ENCODE measurements around the gene HOXD11. TPM values are rescaled to one million over a fixed set of nuclear protein-coding genes. Genes with fewer than 3 reads are reported as not detected.

Gene HOXD11
- total RNA-seq, 1 experiment from 2014 or later, result not detected

DNA sequence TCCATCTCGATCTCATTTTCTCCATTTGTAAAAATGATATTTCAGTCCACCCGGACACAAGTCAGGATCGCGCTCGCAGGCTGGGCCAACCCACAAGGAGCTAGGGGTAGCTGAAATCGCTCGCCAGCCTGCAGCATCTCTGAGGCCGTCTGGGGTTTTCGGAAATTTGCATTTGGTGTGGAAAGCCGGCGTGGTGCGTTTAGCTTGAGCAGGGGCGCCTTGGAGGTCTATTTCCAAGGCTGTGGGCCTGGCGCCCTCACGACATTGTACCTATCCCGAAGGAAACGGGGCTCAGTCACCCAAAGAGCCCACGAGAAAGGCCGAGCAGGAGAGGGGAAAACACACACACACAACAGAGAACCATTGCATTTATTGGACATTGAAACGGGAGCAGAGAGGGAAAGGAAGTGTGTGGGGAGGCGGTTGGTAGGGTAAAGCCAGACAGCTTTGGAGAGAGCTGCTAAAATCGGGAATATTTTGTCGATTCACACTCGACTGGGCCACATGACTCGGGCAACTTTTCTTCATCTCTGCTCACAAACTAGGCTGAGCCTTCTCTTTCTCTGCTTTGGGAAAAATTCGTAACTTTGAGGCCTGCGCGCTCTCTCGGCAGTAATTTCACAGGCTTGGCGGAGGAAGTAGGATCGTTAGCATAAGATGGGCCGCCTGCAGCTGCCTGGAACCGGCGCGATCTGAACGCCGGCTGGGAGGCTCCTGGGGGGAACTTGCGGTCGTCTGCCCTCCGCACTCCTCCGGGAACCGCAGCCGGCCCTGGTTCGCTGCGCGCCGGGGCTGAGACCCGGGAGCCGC, 21.3 kb downstream of the HOXD11 start:
- DNase-seq (ENCODE audit: low spot score), result no peak

DNA sequence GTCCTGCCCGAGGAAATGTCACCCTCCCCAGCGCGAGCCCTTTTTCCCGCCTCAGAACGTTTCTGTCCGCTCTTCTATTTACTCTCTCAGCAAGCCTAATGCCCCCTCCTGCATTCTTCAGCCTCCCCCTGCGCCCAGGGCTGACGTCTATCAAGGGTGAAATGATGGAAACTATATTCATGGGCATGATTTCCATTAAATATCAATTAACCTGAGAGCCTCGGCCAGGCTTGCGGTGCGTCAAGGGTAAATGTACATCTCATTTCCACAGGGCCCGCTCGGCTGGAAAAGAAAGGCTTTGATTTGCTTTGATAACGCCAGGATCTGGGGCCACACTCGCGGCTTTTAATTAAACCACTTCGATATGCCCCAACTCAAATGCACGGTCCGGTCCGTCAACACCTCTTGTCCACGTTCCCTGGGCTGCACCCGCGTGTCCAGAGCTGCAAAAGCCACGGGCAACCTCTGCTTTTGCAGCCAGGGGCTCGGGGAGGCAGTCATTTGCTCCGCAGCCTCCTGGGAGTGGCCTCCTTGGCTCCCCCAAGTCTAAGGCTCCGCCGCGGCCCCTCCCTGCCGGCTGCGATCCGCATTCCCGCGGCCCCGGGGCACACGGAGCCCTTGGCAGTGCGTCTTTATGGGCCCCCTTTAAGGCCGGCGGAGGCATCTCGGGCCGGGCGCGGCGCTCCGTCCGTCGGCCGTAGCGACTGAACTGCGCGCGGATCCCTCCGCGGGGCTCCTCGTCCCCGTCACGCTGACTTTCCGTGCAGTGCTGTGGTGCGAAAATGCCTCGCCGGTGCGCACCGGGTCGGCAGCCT, 22.1 kb downstream of the HOXD11 start, which contains the start of gene HOXD8:
HOXD8 (plus strand) TSS at position 724 of the 815 bp plus-strand sequence. CDS start 662 bp downstream, outside the sequence.
- no peak for DNase-seq (ENCODE audit: low spot score)
- in situ Hi-C loops (cut with HindIII; ENCODE audit: low sequenced_read_pairs), result no loop called here

More for the DNA sequence above, 21.3 kb downstream of the HOXD11 start:
- in situ Hi-C loops (cut with HindIII; ENCODE audit: low sequenced_read_pairs), result no loop called here

DNA sequence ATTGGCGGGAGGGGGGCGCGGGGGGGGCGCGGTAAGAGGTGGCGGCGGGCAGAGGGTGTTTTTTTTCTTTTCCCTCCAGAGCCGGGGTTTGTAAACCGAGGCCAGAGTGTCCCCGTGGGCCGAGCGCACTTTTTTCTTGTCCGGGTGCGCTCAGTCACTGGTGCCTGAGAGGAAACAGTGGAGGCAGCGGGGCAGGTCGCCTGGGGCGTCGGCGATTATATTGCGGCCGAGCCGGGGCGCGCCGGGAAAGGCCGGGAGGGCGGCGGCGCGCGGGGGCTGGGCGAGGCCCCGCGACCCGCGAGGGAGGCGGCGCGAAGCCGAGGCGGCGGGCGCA, 22.7 kb downstream of the HOXD11 start:
- in situ Hi-C loops (cut with HindIII; ENCODE audit: low sequenced_read_pairs), result no loop called here
- DNase-seq (ENCODE audit: low spot score), result no peak

DNA sequence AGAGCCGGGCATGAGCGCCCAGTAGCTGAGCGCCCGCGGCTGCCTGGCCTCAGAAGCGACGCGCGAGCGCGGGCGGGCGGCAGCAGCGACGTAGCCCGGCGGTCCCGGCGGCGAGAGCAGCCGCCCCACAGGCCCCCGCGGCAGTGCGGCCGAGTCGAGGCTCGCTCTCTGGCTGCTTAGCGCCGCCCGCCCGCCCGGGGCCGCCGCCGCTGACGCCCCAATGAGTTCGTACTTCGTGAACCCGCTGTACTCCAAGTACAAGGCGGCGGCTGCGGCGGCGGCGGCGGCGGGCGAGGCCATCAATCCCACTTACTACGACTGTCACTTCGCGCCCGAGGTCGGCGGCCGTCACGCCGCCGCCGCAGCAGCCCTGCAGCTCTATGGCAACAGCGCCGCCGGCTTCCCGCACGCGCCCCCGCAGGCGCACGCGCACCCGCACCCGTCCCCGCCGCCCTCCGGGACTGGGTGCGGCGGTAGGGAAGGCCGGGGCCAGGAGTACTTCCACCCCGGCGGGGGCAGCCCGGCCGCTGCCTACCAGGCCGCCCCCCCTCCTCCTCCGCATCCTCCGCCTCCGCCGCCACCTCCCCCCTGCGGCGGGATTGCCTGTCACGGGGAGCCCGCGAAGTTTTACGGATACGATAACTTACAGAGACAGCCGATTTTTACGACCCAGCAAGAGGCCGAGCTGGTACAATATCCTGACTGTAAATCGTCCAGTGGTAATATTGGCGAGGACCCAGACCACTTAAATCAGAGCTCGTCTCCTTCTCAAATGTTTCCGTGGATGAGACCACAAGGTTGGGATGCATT, 23.3 kb downstream of the HOXD11 start:
- DNase-seq (ENCODE audit: low spot score), result no peak
- in situ Hi-C loops (cut with HindIII; ENCODE audit: low sequenced_read_pairs), result no loop called here

GRCh38 chr2:176130957-176131847, 24.1 kb downstream of the HOXD11 start:
- DNase-seq (ENCODE audit: low spot score), result no peak
- in situ Hi-C loops (cut with HindIII; ENCODE audit: low sequenced_read_pairs), result no loop called here

- in situ Hi-C loops (cut with HindIII; ENCODE audit: low sequenced_read_pairs), result no loop called here
- no peak for DNase-seq (ENCODE audit: low spot score)
Measured at GRCh38 chr2:176131848-176132158, 24.7 kb downstream of the HOXD11 start.

- in situ Hi-C loops (cut with HindIII; ENCODE audit: low sequenced_read_pairs), result no loop called here
Measured at GRCh38 chr2:176132205-176133171, 25.4 kb downstream of the HOXD11 start.

GRCh38 chr2:176133389-176133788, 26.3 kb downstream of the HOXD11 start:
- in situ Hi-C loops (cut with HindIII; ENCODE audit: low sequenced_read_pairs), result no loop called here

More at GRCh38 chr2:176132205-176133171, 25.4 kb downstream of the HOXD11 start:
- DNase-seq (ENCODE audit: low spot score), result no peak

GRCh38 chr2:176134035-176134434, 27.0 kb downstream of the HOXD11 start:
- no peak for DNase-seq (ENCODE audit: low spot score)
- in situ Hi-C loops (cut with HindIII; ENCODE audit: low sequenced_read_pairs), result no loop called here

More at GRCh38 chr2:176133389-176133788, 26.3 kb downstream of the HOXD11 start:
- DNase-seq (ENCODE audit: low spot score), result no peak

DNA sequence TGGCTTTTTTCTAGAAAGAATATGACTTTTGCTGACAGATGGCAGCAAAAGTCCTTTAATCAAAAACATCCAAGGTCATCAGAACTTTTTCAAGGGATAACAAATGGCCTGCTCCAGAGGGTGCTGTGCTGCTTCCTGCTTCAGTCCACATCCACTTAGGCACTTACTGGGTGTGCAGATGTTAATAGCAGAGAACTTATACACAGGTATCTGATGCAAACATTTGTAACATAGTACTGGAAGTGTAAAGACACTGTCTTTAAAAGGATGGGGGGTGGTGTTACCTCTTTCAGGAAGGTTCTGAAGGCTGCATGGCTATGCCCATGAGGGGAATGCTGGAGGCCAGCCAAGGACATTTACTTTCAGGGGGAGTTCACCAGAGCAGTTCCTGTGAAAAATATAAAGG, 28.0 kb downstream of the HOXD11 start:
- DNase-seq (ENCODE audit: low spot score), result no peak
- in situ Hi-C loops (cut with HindIII; ENCODE audit: low sequenced_read_pairs), result no loop called here

DNA sequence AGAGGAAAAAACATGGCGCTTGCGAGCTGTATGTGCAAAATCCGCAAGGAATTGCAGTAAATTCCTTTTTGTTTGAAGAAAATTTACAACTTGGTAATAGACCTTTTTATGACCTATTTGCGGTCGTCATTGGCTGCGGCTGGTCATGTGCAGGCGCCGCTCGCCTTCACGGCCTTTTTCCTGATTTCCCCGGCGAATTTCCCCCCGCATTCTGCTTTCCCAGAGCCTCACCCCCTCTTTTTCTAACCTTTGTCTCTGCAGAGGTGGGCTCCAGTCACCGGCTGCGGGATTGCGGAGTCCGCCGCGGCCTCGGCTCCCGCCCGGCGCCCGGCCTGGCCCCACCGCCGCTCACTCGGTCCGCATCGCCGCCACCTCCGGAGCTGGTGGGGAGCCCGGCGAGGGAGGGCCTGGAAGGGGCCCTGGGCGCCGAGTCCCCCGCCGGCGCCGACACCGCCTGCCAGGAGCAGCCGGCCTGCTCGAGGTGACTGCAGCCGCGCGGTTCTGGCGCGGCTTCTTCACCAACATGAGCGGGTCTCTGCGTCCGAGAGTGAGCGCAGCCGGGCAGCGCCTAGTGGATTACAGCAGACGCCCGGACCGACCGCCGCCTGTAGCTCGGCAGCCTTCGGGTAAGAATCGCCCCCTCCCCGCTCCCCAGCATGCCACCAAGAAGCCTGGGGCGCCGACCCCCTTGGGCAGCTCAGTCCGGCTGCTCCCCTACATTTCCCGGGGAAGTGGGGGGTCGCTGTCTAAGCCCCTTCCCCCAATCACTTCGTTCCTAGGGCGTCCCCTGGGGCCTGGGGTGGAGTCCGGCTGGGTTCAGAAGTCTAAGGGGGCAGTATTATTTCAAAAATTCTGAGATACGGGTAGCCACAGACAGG, 29.5 kb downstream of the HOXD11 start:
- in situ Hi-C loops (cut with HindIII; ENCODE audit: low sequenced_read_pairs), result no loop called here
- DNase-seq (ENCODE audit: low spot score), result no peak

GRCh38 chr2:176137252-176137580, 30.1 kb downstream of the HOXD11 start:
- in situ Hi-C loops (cut with HindIII; ENCODE audit: low sequenced_read_pairs), result no loop called here
- no peak for DNase-seq (ENCODE audit: low spot score)

GRCh38 chr2:176137906-176138305, 30.8 kb downstream of the HOXD11 start:
- in situ Hi-C loops (cut with HindIII; ENCODE audit: low sequenced_read_pairs), result no loop called here
- no peak for DNase-seq (ENCODE audit: low spot score)

DNA sequence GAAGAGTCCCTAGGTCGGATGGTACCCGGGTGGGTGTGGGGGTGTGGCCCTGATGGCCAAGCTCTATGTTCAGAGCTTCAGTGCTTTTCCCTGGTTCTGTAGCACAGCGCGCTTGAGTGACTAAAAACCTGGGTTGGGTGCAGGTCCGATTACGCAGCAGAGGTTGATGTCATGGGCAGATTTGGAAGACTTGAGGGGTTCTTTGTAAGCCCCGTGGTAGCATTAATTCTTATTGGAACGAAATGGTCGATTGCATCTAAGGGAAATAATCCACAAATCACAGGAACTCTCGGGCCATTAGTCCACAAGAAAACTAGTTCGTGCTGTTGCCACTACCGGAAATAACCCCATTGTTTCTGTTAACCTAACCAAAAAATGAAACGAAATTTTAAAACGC, 31.4 kb downstream of the HOXD11 start:
- in situ Hi-C loops (cut with HindIII; ENCODE audit: low sequenced_read_pairs), result no loop called here
- no peak for DNase-seq (ENCODE audit: low spot score)

DNA sequence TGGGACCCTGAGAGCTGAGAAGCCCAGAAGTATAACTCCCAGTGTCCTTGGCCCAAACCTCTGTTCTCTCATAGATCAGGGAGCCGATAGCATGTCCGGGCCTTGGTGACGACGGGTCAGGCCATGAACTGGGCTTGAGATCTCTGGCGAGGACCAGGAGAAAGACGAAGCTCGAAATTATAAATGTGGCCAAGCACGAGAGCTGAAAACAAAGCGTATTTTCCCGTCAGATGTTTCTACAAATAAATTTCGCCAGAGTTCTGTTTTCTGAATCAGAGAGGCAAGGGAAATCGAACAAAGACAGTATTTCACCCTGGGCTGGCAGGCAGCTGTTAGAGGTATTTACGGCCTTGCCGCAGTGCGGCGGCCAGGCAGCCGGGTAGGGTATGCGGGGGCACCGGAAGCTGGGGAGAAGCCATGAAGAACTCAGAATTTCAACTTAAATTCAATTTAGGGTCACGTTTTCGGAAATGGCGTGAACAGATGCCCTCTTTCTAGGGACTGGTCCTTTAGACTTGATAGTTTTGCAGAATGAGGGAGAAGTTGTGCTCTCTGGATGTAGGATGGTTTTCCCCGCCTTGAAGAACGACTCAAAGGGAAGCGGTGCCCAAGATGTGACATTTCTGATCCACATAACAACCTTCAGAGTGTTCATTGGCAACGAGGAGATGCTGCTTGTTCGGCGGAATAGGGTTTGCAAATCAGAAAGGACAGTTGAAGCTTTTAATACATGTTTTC, 32.0 kb downstream of the HOXD11 start:
- DNase-seq (ENCODE audit: low spot score), result no peak
- in situ Hi-C loops (cut with HindIII; ENCODE audit: low sequenced_read_pairs), result no loop called here

All from G401 (cell line).